Measurements from ENCODE around the gene RNF212B. TPM values are rescaled to one million over a fixed set of nuclear protein-coding genes. Genes with fewer than 3 reads are reported as not detected.

RNF212B gene
- total and polyA plus RNA-seq, 2 donors (not counting 3 experiments of a cell fraction or from before 2014, with no cell fraction given): not detected

DNA sequence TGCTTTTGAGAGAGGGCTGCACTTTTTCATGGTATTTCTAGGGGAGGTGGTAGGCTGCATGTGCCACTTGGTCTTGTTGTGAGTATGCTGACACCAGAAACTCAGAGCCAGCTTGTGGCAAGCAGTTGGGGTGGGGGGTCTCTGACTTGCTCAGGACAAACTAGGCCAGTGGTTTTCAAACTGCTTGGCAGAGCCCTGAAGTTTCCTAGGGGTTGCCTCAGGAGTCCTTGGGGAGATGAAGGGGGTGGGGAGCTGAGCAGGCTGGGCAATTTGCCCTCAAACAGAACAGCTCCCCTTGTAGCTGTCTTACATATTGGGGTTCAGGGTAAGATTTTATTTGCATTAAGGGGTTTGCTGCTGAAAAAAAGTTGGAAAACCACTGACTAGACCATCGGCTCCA, 72.8 kb downstream of the RNF212B start:
- Histone ChIP-seq H3K9me1 (replicated peaks; ENCODE audit: control insufficient read depth, extremely low read depth, insufficient read depth, low read length) (no peaks in the 10 kb centered on the region), H3K79me2 (ENCODE audit: control insufficient read depth, insufficient read depth, low read length) (peaks cover 50% of the 10 kb centered on the region), H3K36me3 (ENCODE audit: control insufficient read depth in 2 of 2, extremely low read depth in 1 of 2, insufficient read depth in 2 of 2, low read length in 2 of 2) (peaks cover 0 to 12% of the 10 kb centered on the region in 2 experiments), H2AFZ (ENCODE audit: low read depth, low read length) (no peak overlapping the region), H3K9me3 (replicated peaks; ENCODE audit: control insufficient read depth, insufficient read depth, low read length) (no peaks in the 10 kb centered on the region), H3K9ac (replicated peaks; ENCODE audit: extremely low read depth, insufficient read depth, low read length) (no peak overlapping the region), H3K27me3 (ENCODE audit: control insufficient read depth in 2 of 2, insufficient read depth in 2 of 2, low read length in 2 of 2) (no peaks in the 10 kb centered on the region), H4K20me1 (replicated peaks; ENCODE audit: control insufficient read depth, extremely low read depth, insufficient read depth, low read length) (no peaks in the 10 kb centered on the region), H3K4me2 (ENCODE audit: insufficient read depth, low read length) (no peak overlapping the region), H3K4me1 (ENCODE audit: control insufficient read depth, extremely low read depth, insufficient read depth, low read length) (peaks cover 25% of the 10 kb centered on the region), H3K27ac (ENCODE audit: insufficient read depth, low read depth, low read length) (no peak overlapping the region), H3K4me3 (replicated peaks in 1 of 3; ENCODE audit: insufficient read depth in 1 of 3, low read depth in 1 of 3, low read length in 3 of 3) (no peak overlapping the region)
- DNase-seq (ENCODE audit: low read depth, low spot score) (no peak), FAIRE-seq (no peak)
- ChIA-PET CTCF (no interaction called here), POLR2A (no interaction called here)
- no peak for TF ChIP-seq JUN (IDR thresholded peaks at IDR 0.05; ENCODE audit: borderline replicate concordance, insufficient read depth, insufficient read length, low read depth)
- TF ChIP-seq, protein P1, sequence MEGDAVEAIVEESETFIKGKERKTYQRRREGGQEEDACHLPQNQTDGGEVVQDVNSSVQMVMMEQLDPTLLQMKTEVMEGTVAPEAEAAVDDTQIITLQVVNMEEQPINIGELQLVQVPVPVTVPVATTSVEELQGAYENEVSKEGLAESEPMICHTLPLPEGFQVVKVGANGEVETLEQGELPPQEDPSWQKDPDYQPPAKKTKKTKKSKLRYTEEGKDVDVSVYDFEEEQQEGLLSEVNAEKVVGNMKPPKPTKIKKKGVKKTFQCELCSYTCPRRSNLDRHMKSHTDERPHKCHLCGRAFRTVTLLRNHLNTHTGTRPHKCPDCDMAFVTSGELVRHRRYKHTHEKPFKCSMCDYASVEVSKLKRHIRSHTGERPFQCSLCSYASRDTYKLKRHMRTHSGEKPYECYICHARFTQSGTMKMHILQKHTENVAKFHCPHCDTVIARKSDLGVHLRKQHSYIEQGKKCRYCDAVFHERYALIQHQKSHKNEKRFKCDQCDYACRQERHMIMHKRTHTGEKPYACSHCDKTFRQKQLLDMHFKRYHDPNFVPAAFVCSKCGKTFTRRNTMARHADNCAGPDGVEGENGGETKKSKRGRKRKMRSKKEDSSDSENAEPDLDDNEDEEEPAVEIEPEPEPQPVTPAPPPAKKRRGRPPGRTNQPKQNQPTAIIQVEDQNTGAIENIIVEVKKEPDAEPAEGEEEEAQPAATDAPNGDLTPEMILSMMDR (IDR thresholded peaks at IDR 0.05; ENCODE audit: extremely low read depth in 1 of 2, insufficient read depth in 1 of 2, low read depth in 1 of 2, low read length in 2 of 2): no peak
- no peak for TF ChIP-seq MYC (IDR thresholded peaks at IDR 0.05; ENCODE audit: low read depth, low read length)
- no peak for TF ChIP-seq EZH2 (IDR thresholded peaks at IDR 0.05; ENCODE audit: borderline replicate concordance, low read depth, low read length, severe bottlenecking)
- TF ChIP-seq GATA2 (IDR thresholded peaks at IDR 0.05; ENCODE audit: insufficient read depth, insufficient read length, low read depth, low read length): no peak
- no peak for TF ChIP-seq POLR2A (IDR thresholded peaks at IDR 0.05; ENCODE audit: low read depth, low read length)
- dilution Hi-C loops (cut with MboI; ENCODE audit: extremely low pct_ligation_motif_present, low sequenced_read_pairs) (no loop called here), intact Hi-C loops (cut with micrococcal nuclease) (loop anchor here (2.0 kb wide), 1 partner anchor 380 kb away; no protein-coding TSS in a partner anchor)
- BruUV-seq (replicated peaks): no TSS peak

DNA sequence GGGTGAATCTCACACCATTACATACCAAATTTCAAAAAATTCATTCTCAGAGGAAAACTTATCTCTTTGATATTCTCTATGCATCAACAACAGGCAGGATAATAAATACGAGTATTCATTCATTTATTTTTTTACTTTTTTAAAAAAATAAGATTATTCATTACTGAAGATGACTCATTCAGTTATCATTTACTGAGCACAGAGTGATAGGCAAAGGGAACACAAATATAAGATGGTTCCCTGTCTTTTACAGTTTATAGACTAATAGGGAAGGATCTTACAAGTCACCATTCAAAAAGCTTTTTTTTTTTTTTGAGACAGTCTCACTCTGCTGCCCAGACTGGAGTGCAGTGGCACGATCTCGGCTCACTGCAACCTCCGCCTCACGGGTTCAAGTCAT, 78.6 kb downstream of the RNF212B start:
- ChIA-PET CTCF (interaction anchor here (1.3 kb wide), 1 partner anchor 14 kb away, joined by 3 read pairs; the partner anchor contains the start of gene PPP1R3E), POLR2A (interaction anchor here (0.7 kb wide), 1 partner anchor 813 kb away, joined by 4 read pairs; no protein-coding TSS in a partner anchor)
- FAIRE-seq (no peak), DNase-seq (ENCODE audit: low read depth, low spot score) (no peak)
- TF ChIP-seq FOS (IDR thresholded peaks at IDR 0.05; ENCODE audit: borderline replicate concordance, insufficient read depth, low read length) (peak; percentile 43), MYC (IDR thresholded peaks at IDR 0.05; ENCODE audit: low read depth, low read length) (no peak)
- no peaks in the 10 kb centered on the region for H4K20me1 ChIP-seq (replicated peaks; ENCODE audit: control insufficient read depth, extremely low read depth, insufficient read depth, low read length)
- intact Hi-C loops (cut with micrococcal nuclease): no loop called here
- no peak overlapping the region for H3K4me2 ChIP-seq (ENCODE audit: insufficient read depth, low read length)
- no peaks in the 10 kb centered on the region for H3K27me3 ChIP-seq (ENCODE audit: control insufficient read depth in 2 of 2, insufficient read depth in 2 of 2, low read length in 2 of 2)
- peaks cover 0 to 2% of the 10 kb centered on the region in 2 experiments for H3K36me3 ChIP-seq (ENCODE audit: control insufficient read depth in 2 of 2, extremely low read depth in 1 of 2, insufficient read depth in 2 of 2, low read length in 2 of 2)
- H3K27ac ChIP-seq (ENCODE audit: insufficient read depth, low read depth, low read length): no peak overlapping the region
- H3K4me1 ChIP-seq (ENCODE audit: control insufficient read depth, extremely low read depth, insufficient read depth, low read length): peaks cover 6% of the 10 kb centered on the region
- no peak overlapping the region for H3K9ac ChIP-seq (replicated peaks; ENCODE audit: extremely low read depth, insufficient read depth, low read length)
- dilution Hi-C loops (cut with MboI; ENCODE audit: extremely low pct_ligation_motif_present, low sequenced_read_pairs): no loop called here
- no peaks in the 10 kb centered on the region for H3K9me1 ChIP-seq (replicated peaks; ENCODE audit: control insufficient read depth, extremely low read depth, insufficient read depth, low read length)
- peaks cover 8% of the 10 kb centered on the region for H3K79me2 ChIP-seq (ENCODE audit: control insufficient read depth, insufficient read depth, low read length)
- no peak overlapping the region for H3K4me3 ChIP-seq (replicated peaks in 1 of 3; ENCODE audit: insufficient read depth in 1 of 3, low read depth in 1 of 3, low read length in 3 of 3)
- no TSS peak for BruUV-seq (replicated peaks)
- no peak overlapping the region for H2AFZ ChIP-seq (ENCODE audit: low read depth, low read length)
- no peaks in the 10 kb centered on the region for H3K9me3 ChIP-seq (replicated peaks; ENCODE audit: control insufficient read depth, insufficient read depth, low read length)

All from endothelial cell of umbilical vein (primary cell).